Activated CD4-positive, alpha-beta T cell treated with anti-CD3 and anti-CD28 coated beads, Interleukin-2, amount 50 U/mL, for 16 hours (primary cell): ENCODE results near the gene GINS1.
"Not testable (repeated sequence)": the region's sequence is repeated elsewhere in the genome, so short reads cannot be mapped to it uniquely, and the experiment has no call there.

ENCODE experiments used
- DNase-seq: peaks from one replicate; pipeline ENCODE4 v3.0.0-alpha.2; 2020

GINS1 gene

GRCh38 chr20:25390538-25391528 is 16.6 kb upstream of the GINS1 start, which contains the start of gene ABHD12:
ABHD12 (minus strand) TSS chr20:25390835; CDS start chr20:25390703, 132 bp downstream.
- DNase-seq, result peak; percentile 96

GRCh38 chr20:25394276-25394675 is 13.2 kb upstream of the GINS1 start:
- no peak for DNase-seq

GRCh38 chr20:25394996-25395395 is 12.5 kb upstream of the GINS1 start:
- DNase-seq, result no peak

- DNase-seq, result no peak
These were observed 10.4 kb upstream of the GINS1 start for GRCh38 chr20:25397096-25397495.

- DNase-seq, result no peak
These were observed 9.7 kb upstream of the GINS1 start for GRCh38 chr20:25397821-25398220.

GRCh38 chr20:25398376-25399036 is 9.0 kb upstream of the GINS1 start:
- no peak for DNase-seq

GRCh38 chr20:25399037-25399430 is 8.4 kb upstream of the GINS1 start:
- peak; percentile 52 for DNase-seq

GRCh38 chr20:25400291-25400732 is 7.2 kb upstream of the GINS1 start:
- not testable (repeated sequence) for DNase-seq

GRCh38 chr20:25402583-25402982 is 4.9 kb upstream of the GINS1 start:
- no peak for DNase-seq

GRCh38 chr20:25408170-25408547 is 686 bp downstream of the GINS1 start:
- DNase-seq, result no peak

GRCh38 chr20:25408890-25409289 is 1.4 kb downstream of the GINS1 start:
- no peak for DNase-seq

- no peak for DNase-seq
These were observed 11.3 kb downstream of the GINS1 start for GRCh38 chr20:25418776-25419175.

- DNase-seq, result no peak
These were observed 13.6 kb downstream of the GINS1 start for GRCh38 chr20:25421102-25421501.

GRCh38 chr20:25422032-25422431 is 14.6 kb downstream of the GINS1 start:
- no peak for DNase-seq

GRCh38 chr20:25424536-25424935 is 17.1 kb downstream of the GINS1 start:
- DNase-seq, result no peak

- DNase-seq, result no peak
These were observed 29.7 kb downstream of the GINS1 start for GRCh38 chr20:25437153-25437581.

GRCh38 chr20:25439328-25439727 is 31.9 kb downstream of the GINS1 start:
- DNase-seq, result no peak

- no peak for DNase-seq
These were observed 37.1 kb downstream of the GINS1 start for GRCh38 chr20:25444556-25444955.

GRCh38 chr20:25447671-25448070 is 40.2 kb downstream of the GINS1 start:
- DNase-seq, result no peak

- DNase-seq, result no peak
These were observed 44.9 kb downstream of the GINS1 start for GRCh38 chr20:25452333-25452732.

- no peak for DNase-seq
These were observed 45.8 kb downstream of the GINS1 start for GRCh38 chr20:25453035-25453810.

GRCh38 chr20:25454153-25454900 is 46.9 kb downstream of the GINS1 start:
- no peak for DNase-seq
